ENCODE measurements around the gene FBXL17.

FBXL17 gene

GRCh38 chr5:108381350-108381953 lies 446 bp downstream of the FBXL17 start (continued):
- TF ChIP-seq HIC1 (tag by site-specific recombination; IDR thresholded peaks at IDR 0.05), result peak; percentile 68
- no peak for TF ChIP-seq ZNF132 (tag by site-specific recombination; IDR thresholded peaks at IDR 0.05; ENCODE audit: borderline replicate concordance)
- TF ChIP-seq ZNF433 (tag by site-specific recombination; IDR thresholded peaks at IDR 0.05; ENCODE audit: low read depth), result no peak
- no peak for TF ChIP-seq PRDM6 (tag by site-specific recombination; IDR thresholded peaks at IDR 0.05)
- TF ChIP-seq ZNF776 (tag by site-specific recombination; IDR thresholded peaks at IDR 0.05; ENCODE audit: borderline replicate concordance), result no peak
- TF ChIP-seq ZFP69B (tag by site-specific recombination; IDR thresholded peaks at IDR 0.05), result peak; percentile 61; the same call in 1 of the 2 replicates
- TF ChIP-seq ZBTB6 (tag by site-specific recombination; IDR thresholded peaks at IDR 0.05), result no peak
- TF ChIP-seq ZNF19 (tag by site-specific recombination; IDR thresholded peaks at IDR 0.05; ENCODE audit: low read depth), result no peak
- no peak for TF ChIP-seq ZNF10 (tag by site-specific recombination; IDR thresholded peaks at IDR 0.05)
- TF ChIP-seq ZNF791 (tag by site-specific recombination; IDR thresholded peaks at IDR 0.05), result no peak
- TF ChIP-seq ZNF37A (tag by site-specific recombination; IDR thresholded peaks at IDR 0.05), result no peak
- TF ChIP-seq ZNF155 (tag by site-specific recombination; IDR thresholded peaks at IDR 0.05), result no peak
- TF ChIP-seq ZNF169 (tag by site-specific recombination; IDR thresholded peaks at IDR 0.05), result no peak
- no peak for TF ChIP-seq ZSCAN23 (tag by site-specific recombination; IDR thresholded peaks at IDR 0.05)
- no peak for TF ChIP-seq EGR2 (tag by site-specific recombination; IDR thresholded peaks at IDR 0.05; ENCODE audit: low read depth)
- peak; percentile 60 for TF ChIP-seq ZNF501 (tag by site-specific recombination; IDR thresholded peaks at IDR 0.05)
- TF ChIP-seq GLIS1 (tag by site-specific recombination; IDR thresholded peaks at IDR 0.05), result peak; percentile 41; the same call in 1 of the 2 replicates
- no peak for TF ChIP-seq ZNF747 (tag by site-specific recombination; IDR thresholded peaks at IDR 0.05)
- TF ChIP-seq ZNF214 (tag by site-specific recombination; IDR thresholded peaks at IDR 0.05; ENCODE audit: borderline replicate concordance), result no peak
- TF ChIP-seq ZNF248 (tag by site-specific recombination; IDR thresholded peaks at IDR 0.05), result no peak
- TF ChIP-seq ZNF157 (tag by site-specific recombination; IDR thresholded peaks at IDR 0.05), result no peak
- TF ChIP-seq KLF1 (tag by site-specific recombination; IDR thresholded peaks at IDR 0.05), result no peak
- TF ChIP-seq ZNF404 (tag by site-specific recombination; IDR thresholded peaks at IDR 0.05), result no peak
- no peak for TF ChIP-seq ZBTB49 (tag by site-specific recombination; IDR thresholded peaks at IDR 0.05; ENCODE audit: low read depth)
- no peak for TF ChIP-seq ZNF514 (tag by site-specific recombination; IDR thresholded peaks at IDR 0.05)
